SK-N-SH treated with all-trans-retinoic acid at 6 μM for 48 hours (cell line): ENCODE data around the gene SCN1B.

Source experiments
- ARNTL ChIP-seq: fragments of 450-650 bp; formaldehyde crosslinking; IDR thresholded peaks from 2 replicates; pipeline ENCODE4 v1.5.0; 2020; ENCODE audit warnings: low read depth, mild to moderate bottlenecking, moderate library complexity, borderline replicate concordance
- BACH2 ChIP-seq: fragments of 250-450 bp; sonication (Bioruptor Pico); IDR thresholded peaks from 2 replicates; pipeline ENCODE4 v1.9.0; 2021; ENCODE audit warnings: mild to moderate bottlenecking, borderline replicate concordance
- CSDC2 ChIP-seq: fragments of 250-450 bp; sonication (Bioruptor Pico); IDR thresholded peaks from 2 replicates; pipeline ENCODE4 v1.5.0; 2020; ENCODE audit warnings: mild to moderate bottlenecking, moderate library complexity
- PATZ1 ChIP-seq: fragments of 250-450 bp; sonication (Bioruptor Pico); IDR thresholded peaks from 2 replicates; pipeline ENCODE4 v1.8.0; 2020; ENCODE audit warnings: mild to moderate bottlenecking, moderate library complexity, borderline replicate concordance
- PPARA ChIP-seq: fragments of 250-450 bp; sonication (Bioruptor Pico); IDR thresholded peaks from 2 replicates; pipeline ENCODE4 v1.5.0; 2020; ENCODE audit warnings: mild to moderate bottlenecking, borderline replicate concordance
- RARB ChIP-seq: fragments of 250-450 bp; sonication (Bioruptor Pico); IDR thresholded peaks from 2 replicates; pipeline ENCODE4 v1.8.0; 2021; ENCODE audit warnings: mild to moderate bottlenecking, moderate library complexity
- ZFP3 ChIP-seq: fragments of 250-450 bp; sonication (Bioruptor Pico); IDR thresholded peaks from 2 replicates; pipeline ENCODE4 v1.5.0; 2020; ENCODE audit warnings: mild to moderate bottlenecking, moderate library complexity
- ZFP30 ChIP-seq: fragments of 450-650 bp; formaldehyde crosslinking; IDR thresholded peaks from 2 replicates; pipeline ENCODE4 v1.5.0; 2022; ENCODE audit warnings: mild to moderate bottlenecking, moderate library complexity
- TF ChIP-seq, protein P1 (sequence below): fragments of 250-450 bp; sonication (Bioruptor Pico); IDR thresholded peaks from 2 replicates; pipeline ENCODE4 v1.5.0; 2020; ENCODE audit warnings: mild to moderate bottlenecking, moderate library complexity

GRCh38 chr19:35015954-35016351 lies 14.3 kb upstream of the SCN1B start:
- TF ChIP-seq BACH2 (CRISPR knock-in tag) (no peak), ARNTL (CRISPR knock-in tag) (no peak), PPARA (CRISPR knock-in tag) (no peak), ZFP3 (CRISPR knock-in tag) (no peak), PATZ1 (CRISPR knock-in tag) (no peak), RARB (CRISPR knock-in tag) (no peak), ZFP30 (CRISPR knock-in tag) (no peak), CSDC2 (CRISPR knock-in tag) (no peak)
- TF ChIP-seq, protein P1, sequence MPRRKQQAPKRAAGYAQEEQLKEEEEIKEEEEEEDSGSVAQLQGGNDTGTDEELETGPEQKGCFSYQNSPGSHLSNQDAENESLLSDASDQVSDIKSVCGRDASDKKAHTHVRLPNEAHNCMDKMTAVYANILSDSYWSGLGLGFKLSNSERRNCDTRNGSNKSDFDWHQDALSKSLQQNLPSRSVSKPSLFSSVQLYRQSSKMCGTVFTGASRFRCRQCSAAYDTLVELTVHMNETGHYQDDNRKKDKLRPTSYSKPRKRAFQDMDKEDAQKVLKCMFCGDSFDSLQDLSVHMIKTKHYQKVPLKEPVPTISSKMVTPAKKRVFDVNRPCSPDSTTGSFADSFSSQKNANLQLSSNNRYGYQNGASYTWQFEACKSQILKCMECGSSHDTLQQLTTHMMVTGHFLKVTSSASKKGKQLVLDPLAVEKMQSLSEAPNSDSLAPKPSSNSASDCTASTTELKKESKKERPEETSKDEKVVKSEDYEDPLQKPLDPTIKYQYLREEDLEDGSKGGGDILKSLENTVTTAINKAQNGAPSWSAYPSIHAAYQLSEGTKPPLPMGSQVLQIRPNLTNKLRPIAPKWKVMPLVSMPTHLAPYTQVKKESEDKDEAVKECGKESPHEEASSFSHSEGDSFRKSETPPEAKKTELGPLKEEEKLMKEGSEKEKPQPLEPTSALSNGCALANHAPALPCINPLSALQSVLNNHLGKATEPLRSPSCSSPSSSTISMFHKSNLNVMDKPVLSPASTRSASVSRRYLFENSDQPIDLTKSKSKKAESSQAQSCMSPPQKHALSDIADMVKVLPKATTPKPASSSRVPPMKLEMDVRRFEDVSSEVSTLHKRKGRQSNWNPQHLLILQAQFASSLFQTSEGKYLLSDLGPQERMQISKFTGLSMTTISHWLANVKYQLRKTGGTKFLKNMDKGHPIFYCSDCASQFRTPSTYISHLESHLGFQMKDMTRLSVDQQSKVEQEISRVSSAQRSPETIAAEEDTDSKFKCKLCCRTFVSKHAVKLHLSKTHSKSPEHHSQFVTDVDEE (CRISPR knock-in tag), result no peak
